LNCAP (cell line): ENCODE measurements around the gene GUK1.

Source experiments
- CTCF ChIP-seq: fragments of 450-650 bp; IDR thresholded peaks from 2 replicates; pipeline ENCODE4 v1.5.1; 2017; ENCODE audit warnings: mild to moderate bottlenecking

GUK1 gene

DNA sequence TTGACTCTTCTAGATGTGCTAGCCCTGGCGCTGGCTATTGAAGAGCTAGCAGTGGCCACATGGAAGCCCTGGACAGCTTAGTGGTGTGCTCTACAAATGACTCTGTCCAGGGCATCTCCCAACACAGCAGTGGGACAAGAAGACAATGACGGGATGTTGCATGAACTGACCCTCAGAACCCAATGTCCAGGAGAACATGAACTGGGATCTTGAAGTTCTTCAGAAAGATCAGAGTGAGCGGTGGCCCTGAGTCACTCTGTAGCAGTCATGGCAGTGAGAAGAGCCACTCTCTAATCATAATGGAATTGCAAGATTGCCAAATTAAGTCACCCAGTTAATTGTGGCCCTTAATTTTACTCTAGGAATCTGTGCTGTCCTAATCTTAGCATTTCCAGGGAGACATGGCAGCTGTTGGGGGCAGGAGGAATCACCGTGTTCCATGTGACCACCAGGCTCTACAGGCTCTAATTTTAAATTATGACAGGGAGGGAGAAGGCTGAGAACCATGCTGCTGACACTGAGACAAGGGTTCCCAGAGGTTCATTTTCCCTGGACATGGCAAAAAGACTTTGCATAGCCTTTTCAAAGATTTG is 57.6 kb downstream of the GUK1 start:
- TF ChIP-seq CTCF: no peak
